Measurements from ENCODE around the gene ACSS1.
A peak's percentile ranks its signal among the peaks of the same experiment; 100 is the strongest.

ACSS1 gene

DNA sequence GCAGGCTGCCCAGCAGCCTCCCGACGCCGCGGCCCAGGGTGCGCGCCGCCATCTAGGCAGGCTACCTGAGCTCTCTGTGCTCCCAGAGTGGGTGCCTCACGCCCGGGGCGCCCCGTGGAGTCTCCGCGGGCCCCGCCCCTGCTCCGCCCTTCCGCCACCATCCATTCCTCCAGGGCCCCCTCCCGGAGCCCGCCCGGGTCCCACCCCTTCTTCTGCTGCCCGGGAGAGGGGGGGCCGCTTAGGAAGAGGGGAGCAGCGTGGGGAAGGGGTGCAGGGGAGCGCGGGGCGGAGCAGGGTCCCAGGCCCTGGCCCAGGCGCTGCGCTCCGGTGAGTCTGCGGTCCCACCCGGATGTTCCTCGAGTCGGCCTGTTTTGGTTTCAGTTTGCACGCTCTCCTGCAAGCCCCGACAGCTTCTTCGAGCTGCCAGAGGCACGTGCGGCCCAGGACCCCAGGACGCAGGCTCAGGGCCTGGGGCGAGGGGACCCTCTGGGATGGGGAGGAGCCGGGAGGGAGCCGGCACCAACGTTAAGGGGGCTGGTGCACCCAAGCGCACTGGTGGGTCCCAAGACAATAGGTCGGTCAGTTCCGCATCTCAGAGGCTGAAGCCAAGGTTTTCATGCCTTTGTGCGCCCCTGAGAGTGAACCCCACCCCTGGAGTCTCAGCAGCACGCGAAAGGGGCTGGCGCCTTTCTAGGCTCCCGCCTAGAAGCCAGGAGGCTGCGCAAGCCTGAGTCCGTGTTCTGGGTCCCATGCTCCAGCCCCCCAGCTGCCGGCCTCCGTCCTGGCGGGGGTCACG lies at the start of gene ACSS1:
TSS of gene ACSS1 (minus strand) at position 89 of the 796 bp plus-strand sequence. CDS start at position 52, 37 bp downstream.
- H3K4me3 ChIP-seq (ENCODE audit: low read depth, low read length): peak within 1 kb of the TSS; percentile 40

DNA sequence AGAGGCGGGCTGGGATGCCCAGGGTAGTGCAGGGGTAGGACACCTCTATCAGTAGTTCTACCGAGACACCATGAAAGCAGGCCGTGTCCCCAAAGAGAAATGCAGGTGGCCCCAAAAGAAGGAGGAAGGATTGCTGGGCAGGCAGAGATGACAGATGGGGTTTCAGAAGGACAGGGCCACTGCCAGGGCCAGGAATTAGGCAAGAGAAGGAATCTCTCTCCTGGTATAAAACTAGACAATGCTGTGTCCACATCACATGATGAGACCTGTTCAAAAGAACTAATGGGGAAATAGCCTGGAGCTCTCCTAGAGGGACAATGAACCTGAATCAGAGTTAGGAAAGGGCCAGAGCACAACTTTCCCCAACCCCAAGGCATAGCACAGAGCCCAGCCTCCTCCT lies 45.6 kb upstream of the ACSS1 start:
- H3K4me3 ChIP-seq (ENCODE audit: low read depth, low read length): no peak overlapping the region

DNA sequence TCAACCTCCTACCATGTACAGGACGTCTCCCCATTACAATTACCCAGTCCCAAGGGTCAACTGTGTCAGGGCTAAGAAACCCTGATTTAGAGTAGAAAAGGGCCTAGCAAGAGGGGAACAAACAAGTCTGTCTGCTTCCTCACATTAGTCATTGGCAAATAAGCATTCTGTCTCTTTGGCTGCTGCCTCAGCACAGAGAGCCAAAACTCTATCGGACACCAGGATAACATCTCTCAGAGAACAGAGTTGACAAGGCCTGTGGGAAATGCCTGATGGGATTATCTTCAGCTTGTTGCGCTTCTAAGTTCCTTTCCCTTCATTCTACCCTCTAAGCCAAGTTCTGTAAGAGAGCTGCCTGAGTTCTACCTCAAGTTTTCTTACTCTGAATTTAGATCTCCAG lies 43.0 kb upstream of the ACSS1 start:
- H3K4me3 ChIP-seq (ENCODE audit: low read depth, low read length): no peak overlapping the region

DNA sequence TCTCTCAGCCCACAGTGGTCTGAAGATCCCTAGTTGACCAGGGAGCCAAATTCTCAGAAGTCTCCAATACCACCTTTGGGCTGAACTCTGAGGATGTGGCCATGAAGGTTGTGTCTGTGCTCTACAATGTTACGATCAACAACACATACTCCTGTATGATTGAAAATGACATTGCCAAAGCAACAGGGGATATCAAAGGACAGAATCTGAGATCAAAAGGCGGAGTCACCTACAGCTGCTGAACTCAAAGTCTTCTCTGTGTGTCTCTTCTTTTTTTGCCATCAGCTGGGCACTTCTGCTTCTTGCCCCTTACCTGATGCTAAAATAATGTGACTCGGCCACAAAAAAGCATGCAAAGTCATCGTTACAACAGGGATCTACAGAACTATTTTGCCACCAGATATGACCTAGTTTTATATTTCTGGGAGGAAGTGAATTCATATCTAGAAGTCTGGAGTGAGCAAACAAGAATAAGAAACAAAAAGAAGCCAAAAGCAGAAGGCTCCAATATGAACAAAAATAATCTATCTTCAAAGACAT lies 41.7 kb upstream of the ACSS1 start:
- no peak overlapping the region for H3K4me3 ChIP-seq (ENCODE audit: low read depth, low read length)

DNA sequence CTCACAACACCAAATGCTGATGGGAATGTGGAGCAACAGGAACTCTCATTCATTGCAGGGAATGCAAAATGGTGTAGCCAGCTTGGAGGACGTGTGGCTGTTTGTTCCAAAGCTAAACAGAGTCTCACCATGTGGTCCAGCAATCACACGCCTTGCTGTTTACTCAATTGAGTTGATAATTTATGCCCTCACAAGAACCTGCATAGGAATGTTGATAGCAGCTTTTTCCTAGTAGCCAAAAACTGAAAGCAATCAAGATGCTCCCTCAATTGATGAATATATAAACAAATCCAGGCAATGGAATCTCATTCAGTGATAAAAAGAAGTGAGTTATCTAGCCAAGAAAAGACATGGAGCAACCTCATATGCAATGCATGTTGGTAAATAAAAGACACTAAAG lies 39.6 kb upstream of the ACSS1 start:
- no peak overlapping the region for H3K4me3 ChIP-seq (ENCODE audit: low read depth, low read length)

DNA sequence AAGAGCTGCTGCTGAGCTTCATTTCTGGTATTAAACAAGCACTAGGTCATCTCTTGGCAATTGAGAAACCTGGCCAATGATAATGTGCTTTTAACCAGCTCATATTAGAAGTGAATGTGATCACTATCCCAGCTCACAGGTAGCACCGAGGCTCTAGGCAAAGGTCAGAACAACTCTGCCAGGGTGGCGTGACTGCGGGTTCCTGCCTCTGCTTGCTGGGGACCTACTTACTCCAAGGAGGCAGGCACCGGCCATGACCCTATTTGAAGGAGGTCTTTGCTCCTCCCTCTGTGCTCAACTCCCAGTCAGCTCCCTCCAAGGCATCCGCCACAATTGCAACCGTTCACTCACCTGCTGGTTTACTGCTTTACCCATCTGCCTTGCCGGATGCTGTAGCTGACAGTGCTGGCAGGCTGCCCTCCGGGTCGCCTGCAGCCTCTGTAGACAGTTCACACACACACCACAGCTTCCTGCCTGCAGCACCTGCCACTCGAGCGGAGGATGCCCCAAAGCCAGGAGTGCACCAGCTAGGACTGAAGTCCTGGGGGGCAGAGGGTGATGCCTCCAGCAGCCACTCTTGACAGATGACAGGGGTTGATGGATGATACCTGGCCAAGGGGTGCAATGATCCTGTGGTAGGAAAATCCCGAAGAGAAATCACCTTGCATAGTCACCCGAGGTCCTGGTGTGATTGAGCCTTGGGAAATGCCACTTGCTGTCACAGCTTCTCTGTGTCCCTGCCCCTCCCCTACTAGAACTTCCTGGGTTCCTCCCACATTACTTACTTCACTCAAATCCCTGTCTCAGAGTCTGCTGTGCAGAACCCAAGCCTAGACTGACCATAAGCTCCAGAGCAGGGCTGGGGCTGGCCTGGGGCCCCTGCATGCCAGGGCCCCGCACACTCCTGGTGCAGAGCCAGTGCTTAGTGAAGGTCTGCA lies 32.8 kb upstream of the ACSS1 start:
- no peak overlapping the region for H3K4me3 ChIP-seq (ENCODE audit: low read depth, low read length)

DNA sequence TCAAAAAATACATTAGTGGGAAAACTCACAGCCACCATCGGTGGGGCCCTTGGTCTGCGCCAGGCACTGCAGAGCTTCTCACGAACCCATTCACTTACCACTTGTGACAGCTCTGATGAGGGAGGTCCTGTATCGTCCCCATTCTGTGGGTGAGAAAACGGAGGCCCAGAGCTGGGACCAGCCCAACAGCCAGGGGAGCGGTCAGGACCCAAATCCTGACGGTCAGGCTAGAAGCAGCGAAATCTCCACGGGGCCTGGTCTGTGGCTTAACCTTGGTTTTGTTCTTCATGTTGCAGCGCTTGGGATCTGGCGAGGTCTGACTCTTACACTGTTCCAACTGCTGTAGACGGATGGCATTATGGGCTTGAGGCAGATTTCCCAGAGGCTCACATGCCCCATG lies 31.7 kb upstream of the ACSS1 start:
- no peak overlapping the region for H3K4me3 ChIP-seq (ENCODE audit: low read depth, low read length)

DNA sequence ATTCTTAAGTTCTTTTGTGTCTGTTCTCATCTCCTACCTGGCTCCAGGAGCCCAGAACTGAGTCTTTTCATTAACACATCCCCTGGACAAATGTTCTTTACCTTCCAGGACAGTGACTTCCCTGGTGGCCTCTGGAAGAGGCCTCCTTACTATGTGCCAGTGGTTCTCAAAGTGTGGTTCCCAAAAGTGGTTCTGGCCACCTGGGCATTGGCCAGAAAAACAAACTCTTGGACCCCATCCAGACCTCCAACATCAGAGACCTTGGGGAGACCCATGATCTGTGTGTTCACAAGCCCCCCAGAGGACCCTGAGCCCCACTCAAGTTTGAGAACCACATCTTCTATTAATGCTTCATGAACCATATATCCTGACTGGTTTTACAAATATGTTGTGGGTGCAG lies 31.2 kb upstream of the ACSS1 start:
- H3K4me3 ChIP-seq (ENCODE audit: low read depth, low read length): no peak overlapping the region

DNA sequence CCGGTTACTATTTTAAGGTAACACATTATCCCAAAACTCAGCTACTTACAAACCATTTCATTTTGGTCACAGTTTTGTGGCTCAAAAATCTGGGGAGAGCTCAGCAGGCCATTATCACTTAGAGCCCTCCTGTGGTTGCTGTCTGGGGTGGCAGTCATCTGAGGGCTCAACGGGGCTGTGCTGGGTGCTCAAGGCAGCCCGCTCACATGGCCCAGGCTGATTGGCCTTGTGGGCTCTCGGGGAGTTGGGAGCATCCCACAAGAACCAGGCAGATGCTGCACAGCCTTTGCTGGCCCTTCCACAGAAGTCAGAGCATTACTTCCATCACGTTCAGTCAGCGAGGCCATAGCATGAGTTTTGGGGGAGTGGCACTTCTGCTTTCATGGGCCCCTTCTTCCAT lies 30.3 kb upstream of the ACSS1 start:
- no peak overlapping the region for H3K4me3 ChIP-seq (ENCODE audit: low read depth, low read length)

DNA sequence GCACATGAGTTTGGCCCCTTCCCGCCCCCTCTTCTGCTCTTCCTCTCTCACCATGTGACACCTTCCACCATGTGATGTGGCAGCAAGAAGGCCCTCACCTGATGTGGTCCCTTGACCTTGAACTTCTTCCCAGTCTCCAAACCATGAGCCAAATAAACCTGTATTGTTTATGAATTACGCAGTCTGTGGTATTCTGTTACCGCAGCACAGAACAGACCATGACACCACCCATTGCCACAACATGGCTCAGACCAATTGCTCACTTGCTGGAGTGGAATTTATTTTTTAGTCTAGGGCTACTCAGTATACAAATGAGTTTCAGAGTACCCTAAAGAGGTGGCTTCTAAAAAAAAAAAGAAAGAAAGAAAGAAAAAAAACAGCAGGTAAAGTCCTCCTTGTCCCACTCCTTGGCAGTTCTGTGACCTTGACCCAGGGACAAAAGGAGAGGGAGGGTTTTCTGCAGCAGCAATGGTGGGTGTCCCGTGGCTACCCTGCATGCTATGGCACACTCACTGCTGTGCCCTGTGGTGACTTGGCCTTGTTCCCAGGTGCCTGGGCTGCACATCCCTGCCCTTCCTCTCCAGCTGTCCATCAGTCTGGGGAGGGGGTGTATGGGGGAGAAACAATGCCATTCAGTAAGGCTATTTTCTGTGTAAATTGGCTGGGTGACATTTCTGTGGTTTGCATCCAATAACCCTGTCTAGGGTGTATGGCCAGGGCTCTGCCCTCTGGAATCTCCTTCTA lies 29.4 kb upstream of the ACSS1 start:
- no peak overlapping the region for H3K4me3 ChIP-seq (ENCODE audit: low read depth, low read length)

DNA sequence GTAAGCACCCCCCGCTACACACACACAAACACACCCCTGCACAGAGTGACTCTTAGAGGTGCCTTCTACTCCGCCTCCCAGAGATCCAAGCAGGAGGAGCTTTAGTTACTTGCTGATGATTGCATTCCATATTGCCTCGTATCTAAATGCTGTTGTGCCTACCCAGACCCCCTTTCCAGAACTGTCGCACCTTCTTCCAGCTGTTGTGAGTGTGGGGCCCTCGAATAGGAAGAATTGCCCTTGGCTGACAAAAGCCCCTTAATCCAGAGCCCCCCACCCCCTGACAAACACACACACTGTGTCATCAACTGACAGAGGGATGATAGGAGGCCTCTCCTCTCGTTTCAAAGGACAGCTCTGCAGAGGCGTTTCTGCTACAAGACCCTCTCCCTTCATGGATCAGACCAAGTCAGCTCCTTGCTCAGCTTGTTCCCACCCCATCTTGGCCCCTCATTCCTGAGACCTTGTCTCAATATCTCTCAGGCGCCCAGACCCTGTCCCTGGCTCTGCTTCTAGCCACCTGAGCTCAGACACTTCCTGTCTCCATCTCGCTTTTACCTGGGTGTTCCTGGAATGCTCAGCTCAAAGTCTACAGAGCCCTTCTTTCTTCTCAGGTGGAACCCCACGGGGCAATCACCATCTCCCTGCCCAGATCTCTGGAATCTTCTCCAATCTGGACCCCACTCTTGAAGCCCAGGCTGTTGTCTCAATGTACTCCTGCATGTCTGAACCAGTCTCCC lies 28.0 kb upstream of the ACSS1 start:
- no peak overlapping the region for H3K4me3 ChIP-seq (ENCODE audit: low read depth, low read length)

DNA sequence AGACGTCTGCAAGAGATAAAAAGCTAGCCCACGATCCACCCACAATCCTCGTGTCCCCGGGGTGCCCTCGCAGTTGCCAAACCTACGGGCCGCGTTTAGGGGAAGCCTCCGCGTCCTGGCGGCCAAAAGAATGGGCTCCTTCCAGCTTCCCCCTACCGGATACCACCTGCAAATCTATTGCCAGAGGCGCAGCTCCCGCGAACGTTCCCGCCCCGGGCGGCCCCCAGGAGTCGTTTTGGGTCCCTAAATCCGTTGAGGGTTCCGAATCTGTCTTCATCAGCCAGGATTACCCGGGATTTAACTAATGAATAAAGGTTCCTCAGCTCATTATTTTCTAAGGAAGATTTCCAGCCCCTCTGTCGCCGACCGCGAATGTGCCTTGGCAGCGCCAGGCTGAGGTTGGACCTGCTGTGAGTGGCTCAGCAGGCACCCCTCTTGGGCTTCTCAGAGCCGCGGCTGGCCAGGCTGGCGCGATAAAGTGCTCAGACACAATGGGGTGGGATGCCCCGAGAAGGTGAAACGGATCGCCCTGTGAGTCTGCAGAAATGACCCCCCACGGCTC lies 26.8 kb upstream of the ACSS1 start:
- H3K4me3 ChIP-seq (ENCODE audit: low read depth, low read length): peak overlapping the region; percentile 13

DNA sequence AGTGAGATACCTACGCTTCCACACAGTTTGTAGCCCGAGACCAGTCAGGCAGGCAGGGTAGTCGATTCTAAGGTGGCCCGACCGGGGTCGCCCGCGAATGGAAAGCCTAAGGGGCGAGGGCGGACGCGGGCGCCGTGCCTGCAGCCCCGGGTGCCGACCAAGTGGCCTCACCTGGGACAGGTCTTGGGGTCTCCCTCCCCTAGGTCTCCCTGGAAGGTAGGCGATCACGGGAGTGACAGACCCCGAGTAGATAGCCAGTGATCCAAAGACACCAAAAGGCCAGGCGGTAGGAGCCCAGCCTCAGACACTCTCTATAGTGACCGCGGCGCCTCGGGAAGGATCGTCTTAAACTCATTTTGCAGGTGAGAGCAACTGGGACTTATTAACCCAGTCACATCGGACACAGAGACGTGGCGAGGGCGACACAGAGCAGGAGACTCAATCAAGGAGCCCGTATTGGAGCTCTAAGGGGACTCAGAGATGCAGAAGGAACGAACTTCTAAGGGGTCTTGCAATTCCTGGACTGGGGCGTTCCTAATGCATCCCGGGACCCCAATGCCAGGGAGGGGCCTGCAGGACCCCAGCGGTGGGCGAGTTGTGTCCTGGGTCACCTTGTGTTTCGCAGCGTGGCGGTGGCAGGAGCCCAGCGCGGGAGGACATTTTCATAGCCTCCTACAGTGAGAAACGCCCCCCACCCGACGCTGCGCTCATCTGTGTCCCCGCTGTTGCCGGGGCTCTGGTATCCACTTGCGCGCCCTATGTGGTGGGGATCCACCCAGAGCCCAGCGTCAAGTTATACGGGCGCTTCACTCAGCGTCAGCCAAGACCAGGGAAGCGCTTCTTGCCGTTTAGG lies 26.1 kb upstream of the ACSS1 start:
- H3K4me3 ChIP-seq (ENCODE audit: low read depth, low read length): peak overlapping the region; percentile 27

DNA sequence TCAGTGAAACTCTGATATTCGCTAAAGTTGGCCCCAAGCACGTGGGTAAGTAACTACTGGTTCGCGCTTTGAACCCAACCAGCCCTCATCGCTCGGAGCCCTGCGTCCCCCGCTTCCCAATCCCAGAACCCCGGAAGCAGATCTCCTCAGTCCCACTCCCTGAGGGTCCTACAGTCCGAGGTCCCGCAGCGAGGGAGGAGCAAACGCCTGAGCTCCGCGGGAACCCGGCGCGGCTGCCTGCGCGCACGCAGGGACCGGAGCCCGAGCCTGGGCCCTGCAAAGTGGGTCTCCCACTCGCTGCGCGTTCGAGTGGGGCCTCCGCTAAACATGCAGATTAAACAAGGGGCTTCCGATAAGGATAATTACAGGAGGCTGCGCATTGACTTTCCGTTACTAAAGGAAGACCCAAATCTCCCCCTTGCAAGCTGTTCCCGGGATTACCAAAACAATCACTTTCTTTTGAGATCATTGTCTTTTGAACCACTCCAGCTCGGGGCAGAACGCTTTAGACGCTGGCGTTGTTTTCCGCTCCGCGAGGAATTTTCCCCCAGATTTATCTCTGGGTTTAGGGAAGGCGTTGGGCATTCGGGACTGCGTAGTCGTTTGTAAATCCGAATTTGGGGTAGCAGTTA lies 25.3 kb upstream of the ACSS1 start:
- H3K4me3 ChIP-seq (ENCODE audit: low read depth, low read length): peak overlapping the region; percentile 27

DNA sequence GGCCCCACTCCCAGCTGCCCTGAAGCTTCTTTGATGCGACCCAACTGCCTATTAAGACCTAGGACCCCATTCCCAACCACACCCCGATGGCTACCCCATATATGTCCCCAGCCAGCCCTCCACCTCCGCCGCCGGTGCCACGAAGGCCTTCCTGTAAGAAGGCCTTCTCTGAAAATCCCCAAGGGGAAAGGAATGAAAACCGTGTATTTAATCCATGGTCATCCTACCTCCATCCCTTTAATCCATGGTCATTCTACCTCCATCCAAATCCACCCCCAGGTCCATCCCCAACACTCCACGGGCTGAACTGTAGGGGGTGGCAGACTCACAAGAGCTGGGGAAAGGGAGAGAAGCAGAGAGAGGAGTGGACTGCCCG lies 24.5 kb upstream of the ACSS1 start:
- no peak overlapping the region for H3K4me3 ChIP-seq (ENCODE audit: low read depth, low read length)

DNA sequence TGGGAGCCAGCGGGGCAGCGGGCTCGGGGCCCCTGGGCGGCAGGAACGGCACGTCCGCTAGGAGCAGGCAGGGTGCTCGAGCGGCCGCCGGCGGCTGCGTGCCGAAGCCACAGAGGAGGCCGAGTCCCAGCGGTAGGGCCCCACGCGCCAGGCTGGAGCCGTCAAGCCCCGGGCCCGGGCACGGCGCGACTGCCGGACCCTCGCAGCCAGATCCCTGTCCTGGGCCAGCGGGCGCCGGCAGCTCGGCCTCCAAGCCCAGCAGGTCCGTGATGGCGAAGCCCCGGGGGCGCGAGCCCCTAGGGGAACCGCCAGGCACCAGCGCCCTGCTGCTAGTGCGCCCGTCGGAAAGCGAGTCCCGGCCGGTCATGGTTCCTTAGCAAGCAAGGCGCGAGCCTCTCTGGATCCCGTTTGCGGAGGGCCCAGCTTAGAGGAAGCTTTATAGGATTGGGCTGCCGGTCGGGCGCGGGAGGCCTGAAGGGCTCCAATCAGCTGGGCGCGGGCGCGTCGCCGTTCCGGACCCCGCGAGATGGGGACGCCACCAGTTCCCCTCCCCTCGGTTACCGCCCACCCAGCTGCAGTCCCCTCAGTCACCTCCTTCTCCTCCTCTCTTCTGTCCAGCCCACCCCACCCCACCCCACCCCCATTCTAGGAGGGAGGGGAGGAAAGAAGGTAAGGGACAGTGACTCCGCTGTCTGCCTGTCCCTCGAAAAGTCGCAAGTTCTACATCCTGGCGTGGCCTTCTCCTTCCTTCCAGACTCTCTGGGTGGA lies 24.0 kb upstream of the ACSS1 start, which contains the start of gene VSX1:
TSS of gene VSX1 (minus strand) at position 412 of the 768 bp plus-strand sequence. CDS start at position 367, 45 bp downstream.
- H3K4me3 ChIP-seq (ENCODE audit: low read depth, low read length): peak within 1 kb of the TSS; percentile 21

DNA sequence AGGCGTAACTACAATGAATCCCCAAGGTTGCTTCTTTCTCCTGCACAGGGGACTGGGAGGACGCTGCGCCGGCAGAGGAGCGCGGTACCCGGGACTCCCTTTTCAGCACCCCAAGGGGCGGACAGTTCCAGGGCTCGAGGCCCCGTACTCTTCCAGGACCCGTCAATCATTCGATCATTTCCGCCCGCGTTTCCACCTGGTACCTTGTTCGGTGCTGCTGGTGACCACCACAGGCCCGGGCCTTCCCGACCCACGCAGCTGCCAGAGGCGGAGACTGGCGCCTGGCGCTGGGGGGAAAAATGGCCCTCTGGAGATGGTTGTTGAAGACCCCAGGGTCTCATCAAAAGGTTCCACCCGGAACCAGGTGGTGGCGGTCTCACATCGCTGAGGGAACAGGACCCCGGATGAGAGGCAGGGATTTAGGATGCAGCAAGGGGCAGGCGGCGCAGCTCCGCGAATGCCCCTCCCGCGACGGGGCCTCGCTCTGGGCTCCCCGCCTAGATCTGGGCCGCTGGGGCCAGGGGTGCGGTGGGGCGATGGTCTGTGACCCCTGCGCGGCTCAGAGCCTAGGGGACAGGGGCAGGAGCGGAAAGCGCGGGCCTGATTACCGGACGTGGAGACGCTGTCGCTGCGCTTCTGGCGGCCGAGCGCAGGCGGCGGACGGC lies 23.3 kb upstream of the ACSS1 start:
- H3K4me3 ChIP-seq (ENCODE audit: low read depth, low read length): peak overlapping the region; percentile 21

Data from iPS-11a (cell line).